Gastroesophageal sphincter (tissue), 3 donors: ENCODE results near the gene DVL2.

Experiments used
- CTCF ChIP-seq, 4 experiments: fragments of 200-600 bp in 2 of 4; fragments of 450-650 bp in 2 of 4; sonication (generic) in 1 of 4; IDR thresholded peaks; one replicate each; pipeline ENCODE4 v1.5.1; 2017 to 2019; ENCODE audit warnings: antibody characterized with exemption in 4 of 4, mild to moderate bottlenecking in 2 of 4, moderate library complexity in 2 of 4
- EP300 ChIP-seq: sonication (generic); formaldehyde crosslinking; IDR thresholded peaks from one replicate; pipeline ENCODE4 v1.6.1; 2017; ENCODE audit warnings: antibody characterized with exemption, mild to moderate bottlenecking
- POLR2A ChIP-seq, 2 donors: fragments of 450-650 bp; IDR thresholded peaks; one replicate each; pipeline ENCODE4 v1.6.1; 2017; ENCODE audit warnings: antibody characterized with exemption in 2 of 2, mild to moderate bottlenecking in 2 of 2, moderate library complexity in 1 of 2
- POLR2AphosphoS5 ChIP-seq: sonication (generic); formaldehyde crosslinking; IDR thresholded peaks from one replicate; pipeline ENCODE4 v1.6.1; 2017; ENCODE audit warnings: antibody characterized with exemption

DNA sequence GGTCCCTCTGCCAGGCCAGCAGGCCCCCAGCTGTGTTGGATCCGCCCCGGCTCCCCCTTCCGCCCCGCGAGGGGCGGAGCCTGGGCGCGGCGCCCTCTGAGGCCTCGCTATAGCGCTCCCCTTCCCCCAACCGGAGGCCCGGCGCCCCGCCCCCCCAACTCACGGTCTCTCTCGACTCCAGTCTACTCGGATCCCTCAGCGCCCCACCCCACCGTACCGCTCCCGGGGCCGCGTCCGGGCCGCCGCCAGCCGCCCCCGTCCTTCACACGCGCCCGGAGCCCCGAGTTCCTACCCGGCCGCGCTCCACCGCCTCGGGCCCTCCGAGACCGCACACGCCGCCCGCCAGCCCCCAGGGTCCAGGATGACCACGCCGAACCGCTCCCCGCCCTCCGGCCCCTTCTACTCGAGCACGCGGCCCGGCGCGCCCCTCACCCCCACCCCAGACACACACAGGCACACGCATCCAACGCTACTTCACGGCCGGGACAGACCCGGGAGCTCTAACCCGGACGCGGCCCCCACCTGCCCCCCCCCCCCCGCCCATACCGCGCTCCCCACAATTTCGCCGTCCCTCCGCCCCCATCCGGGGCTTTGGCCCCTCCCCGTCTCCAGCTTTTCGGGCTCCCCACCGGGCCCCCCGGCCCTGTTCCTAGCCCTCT, 3.6 kb upstream of the DVL2 start:
- no peak for TF ChIP-seq POLR2A (IDR thresholded peaks at IDR 0.05)
- no peak for TF ChIP-seq POLR2AphosphoS5
- TF ChIP-seq CTCF (IDR thresholded peaks at IDR 0.05), result no peak
- TF ChIP-seq EP300, result no peak
